Right ventricle myocardium inferior (tissue), 1 donor: ENCODE results near the gene GRIK3. TPM values are rescaled to one million over a fixed set of nuclear protein-coding genes. Genes with fewer than 3 reads are reported as not detected.
"Not testable (repeated sequence)": the region's sequence is repeated elsewhere in the genome, so short reads cannot be mapped to it uniquely, and the experiment has no call there.

Source experiments
- ATAC-seq: fragments of 200-7000 bp; cut with Tn5 transposase; one replicate; pipeline ENCODE4 v1.9.1; 2020; ENCODE audit warnings: mild to moderate bottlenecking, moderate library complexity
- DNase-seq: peaks from one replicate; pipeline ENCODE4 v3.0.0; 2021; ENCODE audit errors: missing footprints
- intact Hi-C: fragments of 100-400 bp; cut with DNase I; formaldehyde crosslinking; loops from one replicate; pipeline ENCODE4 v1.11.0; 2022
- total RNA-seq: library from RNA; stranded (reverse); fragmentation: NEBNext Ultra II Directional; extraction: Animal tissue kit (Norgen Biotek cat#: 25700); gene quantifications from one replicate; pipeline ENCODE4 v1.2.1, GENCODE V29; 2021
- donor health status: DM: no; HTN: yes; CAD: no; lungs with severe emphysema.

The GRIK3 gene
- total RNA-seq, 1 donor from 2014 or later: 0.65 TPM

DNA sequence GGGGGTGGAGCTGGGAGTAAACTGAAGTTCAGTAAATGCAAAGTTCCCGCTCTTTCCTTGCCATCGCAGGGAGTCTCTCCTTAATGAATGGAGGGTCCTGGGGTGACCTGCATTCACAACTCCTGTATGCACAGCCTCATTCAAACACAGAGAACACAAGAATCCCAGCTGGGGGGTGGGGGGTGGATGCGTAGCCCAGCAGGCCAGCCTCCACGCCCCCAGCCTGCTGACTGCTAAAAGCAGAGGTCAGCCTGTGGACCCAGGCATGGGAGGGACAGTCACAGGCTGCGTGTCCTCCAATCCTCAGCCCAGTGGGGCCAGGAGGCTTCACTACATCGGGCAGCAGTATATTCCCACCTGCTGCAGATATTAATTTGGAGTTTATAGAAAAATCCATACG lies 263.1 kb downstream of the GRIK3 start:
- intact Hi-C loops: no loop called here
- DNase-seq (no peak), ATAC-seq (no peak)

DNA sequence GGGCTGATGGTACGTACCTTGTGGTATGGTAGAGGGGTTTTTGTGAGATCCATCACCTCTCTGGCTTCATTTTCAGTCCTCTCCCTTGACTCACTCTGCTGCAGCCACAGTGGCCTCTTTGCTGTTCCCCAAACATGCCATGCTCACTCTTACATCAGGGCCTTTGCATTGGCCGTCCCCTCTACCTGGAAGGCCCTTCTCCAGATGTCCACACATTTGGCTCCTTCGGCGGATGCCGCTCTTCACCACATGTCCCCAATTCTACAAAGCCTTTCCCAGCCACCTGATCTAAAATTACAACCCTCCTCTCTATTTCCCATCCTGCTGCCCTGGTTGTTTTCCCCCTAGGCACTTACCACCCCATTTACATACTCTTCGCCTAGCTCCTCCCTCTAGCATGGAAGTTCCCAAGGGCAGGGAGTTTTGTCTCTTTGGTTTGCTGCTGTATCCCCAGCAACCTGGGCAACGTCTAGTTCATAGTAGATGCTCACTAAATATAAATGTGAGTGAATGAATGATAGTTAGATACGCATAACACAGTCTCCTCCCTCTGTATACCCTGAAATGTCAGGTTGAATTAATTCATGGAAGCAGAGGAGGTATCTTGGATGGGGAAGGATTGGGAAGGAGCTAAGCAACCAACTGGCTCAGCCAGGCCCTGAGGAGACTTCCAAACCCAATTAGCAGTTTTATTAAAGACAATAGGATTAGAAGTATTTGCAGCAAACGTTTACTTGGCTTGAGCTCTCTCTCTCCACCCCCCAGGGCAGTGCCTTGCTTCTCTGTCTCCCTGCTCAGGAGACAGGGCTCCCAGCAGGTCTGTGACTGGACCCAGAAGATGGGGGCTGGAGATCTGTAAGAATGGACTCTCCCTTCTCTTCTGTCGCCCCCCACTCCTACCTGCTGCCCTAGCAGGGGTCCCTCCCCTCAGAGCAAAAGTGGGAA lies 264.2 kb downstream of the GRIK3 start:
- ATAC-seq (no peak), DNase-seq (no peak)
- intact Hi-C loops: loop anchor here (5.0 kb wide), 1 partner anchor 142 kb away; no protein-coding TSS in a partner anchor

DNA sequence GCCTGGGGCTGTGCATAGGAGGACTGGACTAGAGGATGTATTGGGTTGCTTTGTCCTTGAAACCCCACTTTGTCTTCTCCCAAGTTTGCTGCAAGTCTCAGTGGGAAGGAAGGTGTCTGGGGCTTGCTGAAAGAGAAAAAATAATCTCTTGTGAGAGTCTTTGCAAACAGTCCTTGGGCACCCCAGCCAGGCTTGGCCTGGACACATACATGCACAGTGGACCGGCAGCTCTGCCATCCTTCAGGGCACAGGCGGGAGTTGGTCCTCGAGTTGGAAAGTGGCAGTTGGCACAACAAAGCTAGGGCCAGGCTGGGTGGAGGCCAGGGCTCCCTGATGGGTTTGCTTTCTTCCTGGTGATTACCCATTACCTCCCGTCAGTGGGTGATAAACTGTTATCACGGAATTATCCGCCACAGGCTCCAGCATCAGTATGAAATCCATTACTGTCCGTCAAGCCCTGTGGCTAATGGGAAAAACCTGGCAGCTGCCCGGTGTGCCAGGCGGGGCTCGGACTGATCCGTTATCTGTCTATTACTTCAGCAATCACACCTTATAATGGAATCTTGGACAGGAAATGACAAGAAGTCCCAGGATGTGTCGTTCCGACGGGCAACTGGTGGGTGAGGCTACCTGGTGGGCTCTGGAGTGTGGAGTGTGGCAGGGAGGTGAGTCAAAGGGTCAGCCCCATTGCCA lies 265.7 kb downstream of the GRIK3 start:
- intact Hi-C loops: loop anchor here (5.0 kb wide), 1 partner anchor 144 kb away; no protein-coding TSS in a partner anchor
- no peak for DNase-seq
- no peak for ATAC-seq

DNA sequence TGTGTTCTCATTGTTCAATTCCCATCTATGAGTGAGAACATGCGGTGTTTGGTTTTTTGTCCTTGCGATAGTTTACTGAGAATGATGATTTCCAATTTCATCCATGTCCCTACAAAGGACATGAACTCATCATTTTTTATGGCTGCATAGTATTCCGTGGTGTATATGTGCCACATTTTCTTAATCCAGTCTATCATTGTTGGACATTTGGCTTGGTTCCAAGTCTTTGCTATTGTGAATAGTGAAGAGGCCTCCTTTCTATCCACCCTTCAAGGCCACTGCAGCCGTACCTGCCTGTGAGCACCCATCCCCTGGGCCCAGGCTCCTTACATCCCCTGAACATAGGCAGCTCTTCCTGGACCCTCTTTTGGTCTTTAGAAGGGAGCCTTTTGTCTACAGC lies 266.9 kb downstream of the GRIK3 start:
- intact Hi-C loops: loop anchor here (5.0 kb wide), 1 partner anchor 145 kb away; no protein-coding TSS in a partner anchor
- not testable (repeated sequence) for ATAC-seq, DNase-seq

DNA sequence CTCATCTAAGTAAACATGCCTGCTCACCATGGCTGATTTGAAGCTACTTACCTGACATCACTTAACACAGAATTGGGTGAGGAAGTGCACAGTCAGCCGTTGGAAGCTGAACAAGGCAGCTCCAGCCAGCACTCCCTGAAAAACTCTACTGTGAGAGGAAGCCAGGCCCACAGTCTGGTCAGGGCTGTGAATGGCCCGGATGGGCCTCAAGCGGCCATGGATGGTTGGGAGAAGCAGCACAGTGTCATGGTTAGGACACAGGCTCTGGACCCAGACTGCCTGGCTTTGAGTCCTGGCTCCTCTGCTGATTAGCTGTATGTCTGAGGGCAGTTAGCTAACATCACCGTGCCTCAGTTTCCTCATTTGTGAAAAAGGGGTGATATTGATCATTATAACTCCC lies 267.8 kb downstream of the GRIK3 start:
- ATAC-seq (no peak), DNase-seq (no peak)
- intact Hi-C loops: loop anchor here (5.0 kb wide), 1 partner anchor 146 kb away; no protein-coding TSS in a partner anchor

DNA sequence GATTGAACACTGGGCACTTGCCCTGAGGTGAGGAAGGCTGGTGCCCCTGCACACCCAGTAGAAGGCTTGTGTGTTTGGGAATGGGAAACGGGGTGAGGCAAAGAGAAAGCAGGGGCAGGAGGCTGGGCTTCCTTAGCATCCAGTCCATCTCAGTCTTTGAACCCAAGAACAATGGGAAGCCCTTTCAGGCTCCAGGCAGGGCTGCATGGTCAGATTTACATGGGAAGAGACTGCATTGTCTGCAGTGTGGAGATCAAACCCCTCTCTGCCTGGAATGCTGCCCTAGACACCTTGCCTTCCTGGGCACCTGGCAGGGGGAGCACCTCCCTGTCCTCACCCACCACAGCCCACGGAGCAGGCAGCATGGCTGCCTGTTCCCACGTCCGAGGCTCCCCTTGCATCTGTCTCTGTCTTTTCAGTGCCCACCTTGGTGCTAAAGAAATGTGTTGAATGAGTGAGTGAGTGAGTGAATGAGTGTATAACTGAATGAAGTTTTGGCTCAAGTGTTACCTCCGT lies 268.5 kb downstream of the GRIK3 start:
- intact Hi-C loops: loop anchor here (5.0 kb wide), 1 partner anchor 146 kb away; no protein-coding TSS in a partner anchor
- DNase-seq (no peak), ATAC-seq (no peak)

DNA sequence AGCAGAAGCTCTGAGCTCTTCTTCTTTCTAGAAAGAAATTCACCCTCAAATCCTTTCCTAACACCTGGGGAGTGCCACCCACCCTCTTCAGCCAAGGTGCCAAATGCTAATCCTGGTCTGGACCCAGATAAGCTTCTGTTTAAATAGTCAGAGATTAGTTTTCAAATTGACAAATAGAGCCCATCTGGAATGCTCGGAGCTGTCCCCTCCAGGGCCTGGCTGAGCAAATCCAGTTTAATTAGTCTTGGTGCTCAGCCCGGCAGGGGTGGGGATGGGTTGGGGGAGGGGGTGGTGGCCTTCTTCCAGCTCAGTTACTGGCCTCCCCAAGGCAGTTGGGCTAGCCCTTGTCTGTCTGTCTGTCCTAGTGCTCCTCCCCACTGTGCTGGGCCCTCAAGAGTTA lies 269.5 kb downstream of the GRIK3 start:
- ATAC-seq (no peak), DNase-seq (no peak)
- intact Hi-C loops: loop anchor here (5.0 kb wide), 1 partner anchor 148 kb away; no protein-coding TSS in a partner anchor

DNA sequence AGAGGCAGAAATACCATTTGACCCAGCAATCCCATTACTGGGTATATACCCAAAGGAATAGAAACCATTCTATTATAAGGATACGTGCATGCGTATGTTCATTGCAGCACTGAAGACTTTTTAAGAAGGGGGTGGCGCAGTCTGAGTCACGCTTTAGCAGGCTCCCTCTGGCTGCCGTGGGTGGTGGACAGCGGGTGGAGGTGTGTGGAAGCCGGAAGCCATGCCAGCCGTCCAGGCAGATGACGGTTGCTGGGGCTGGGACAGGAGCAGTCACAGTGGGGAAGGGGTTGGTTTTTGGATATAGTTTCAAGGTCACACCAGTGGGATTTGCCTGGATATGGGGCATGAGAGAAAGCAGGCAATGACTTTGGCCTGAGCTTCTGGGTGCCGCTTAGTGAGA lies 270.5 kb downstream of the GRIK3 start:
- intact Hi-C loops: no loop called here
- ATAC-seq (no peak), DNase-seq (no peak)

DNA sequence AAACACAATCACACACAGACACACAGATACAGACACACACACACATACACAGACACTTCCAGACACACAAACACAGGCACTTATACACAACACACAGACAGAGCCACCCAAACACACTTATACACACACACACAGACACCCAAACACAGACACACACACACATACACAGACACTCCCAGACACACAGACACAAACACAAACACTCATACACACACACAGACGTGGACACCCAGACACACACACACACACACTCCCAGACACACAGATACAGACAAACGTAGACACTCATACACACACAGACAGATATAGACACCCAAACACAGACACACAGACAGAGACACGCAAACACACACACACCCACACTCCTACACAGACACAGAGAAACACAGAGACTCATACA lies 272.1 kb downstream of the GRIK3 start:
- no peak for DNase-seq
- intact Hi-C loops: no loop called here
- ATAC-seq: no peak

DNA sequence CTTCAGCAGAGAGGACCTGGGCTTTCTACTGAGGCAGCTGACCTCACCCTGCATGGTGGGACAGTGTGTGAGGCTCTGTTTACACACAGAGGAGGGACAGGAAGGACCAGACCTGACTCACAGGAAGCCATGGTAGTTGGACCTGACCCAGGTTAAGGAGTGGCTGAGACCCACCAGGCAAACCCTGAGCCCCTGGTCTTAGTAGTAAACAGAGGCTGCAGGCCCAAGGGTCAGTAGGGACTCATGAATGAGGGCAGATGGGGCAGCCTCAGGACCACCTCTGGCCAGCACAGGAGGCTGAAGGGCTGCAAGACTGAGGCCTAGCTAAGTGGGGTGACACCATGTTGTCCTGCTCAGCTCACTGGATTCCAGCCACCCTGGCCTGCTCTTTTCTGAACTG lies 273.2 kb downstream of the GRIK3 start:
- ATAC-seq (no peak), DNase-seq (no peak)
- intact Hi-C loops: no loop called here

DNA sequence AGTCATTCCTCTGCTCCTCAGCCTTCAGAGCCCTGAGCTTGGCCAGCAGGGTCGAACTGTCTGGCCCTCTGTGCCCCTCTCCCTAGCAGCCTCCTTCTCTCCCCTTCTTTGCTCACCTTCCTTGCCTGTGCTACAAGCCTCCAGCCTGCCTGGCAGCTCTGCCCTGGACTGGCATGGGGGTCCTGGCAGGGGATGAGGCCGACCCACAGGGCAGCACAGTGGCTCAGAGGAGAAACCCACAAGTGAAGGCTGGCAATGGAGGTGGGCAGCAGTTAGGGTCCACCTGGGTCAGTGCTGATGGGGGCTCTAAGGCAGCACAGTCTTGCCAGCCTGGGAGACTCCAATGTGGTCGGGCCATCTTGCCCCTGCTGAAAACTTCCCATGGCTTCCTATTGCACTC lies 274.2 kb downstream of the GRIK3 start:
- no peak for DNase-seq

DNA sequence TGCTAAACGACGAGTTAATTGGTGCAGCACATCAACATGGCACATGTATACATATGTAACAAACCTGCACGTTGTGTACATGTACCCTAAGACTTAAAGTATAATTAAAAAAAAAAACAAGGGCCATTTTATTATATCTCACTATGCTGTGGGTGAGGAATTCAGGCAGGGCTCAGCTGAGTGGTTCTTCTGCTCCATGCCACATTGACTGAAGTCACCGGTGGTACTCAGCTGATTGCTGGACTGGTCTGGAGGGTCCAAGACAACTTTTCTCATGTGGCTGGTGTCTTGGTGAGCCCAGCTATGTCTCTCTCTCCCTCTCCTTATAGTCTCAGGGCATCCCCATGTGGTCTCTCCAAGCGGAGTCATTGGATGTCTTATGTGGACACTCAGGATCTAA lies 275.0 kb downstream of the GRIK3 start:
- intact Hi-C loops: no loop called here
- ATAC-seq: no peak
- no peak for DNase-seq

More for the DNA sequence above, 274.2 kb downstream of the GRIK3 start:
- no peak for ATAC-seq
- intact Hi-C loops: no loop called here

DNA sequence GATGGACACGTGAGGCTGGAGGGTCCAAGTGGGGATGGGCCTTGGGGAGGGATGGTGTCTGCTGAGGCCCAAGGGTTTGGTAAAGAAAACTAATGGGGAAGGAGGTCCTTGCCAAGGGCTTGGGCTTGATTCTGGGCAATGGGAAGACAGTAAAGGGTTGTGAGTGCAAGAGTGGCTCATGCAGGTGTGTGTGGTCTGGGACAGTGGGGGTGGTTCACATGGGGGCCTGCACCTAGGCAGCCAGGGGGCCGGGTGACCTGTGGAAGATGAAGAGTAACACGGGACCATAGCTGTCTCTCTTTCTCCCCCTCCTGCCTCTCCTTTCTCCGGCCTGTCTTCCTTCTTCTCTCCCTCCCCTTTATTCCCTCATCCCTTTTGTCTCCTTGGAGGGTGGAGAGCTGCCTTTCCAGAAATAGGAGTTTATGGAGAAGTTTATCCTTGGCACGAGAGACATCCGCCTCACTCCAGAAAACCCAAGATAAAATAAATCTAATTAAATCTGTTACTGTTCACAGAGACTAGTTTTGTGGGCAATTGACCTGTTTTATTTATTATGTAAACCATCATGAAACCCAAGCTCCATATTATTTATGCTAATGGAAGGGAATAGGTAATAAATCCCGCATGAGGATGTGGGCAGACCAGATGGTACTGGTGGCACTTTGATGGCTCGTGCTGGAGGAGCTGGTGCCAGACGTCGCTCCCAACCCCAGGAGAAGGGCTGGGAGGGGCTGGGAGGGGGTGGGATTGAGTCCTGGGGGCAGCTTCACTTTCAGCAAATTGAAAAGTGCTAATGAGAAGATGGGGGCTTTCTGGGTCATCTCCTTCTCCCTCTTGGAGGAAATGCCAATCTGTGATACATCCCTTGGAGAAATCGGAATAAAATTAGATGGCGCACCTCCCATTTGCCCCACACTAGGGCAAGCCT lies 278.7 kb downstream of the GRIK3 start:
- intact Hi-C loops: no loop called here
- no peak for DNase-seq
- ATAC-seq: no peak

DNA sequence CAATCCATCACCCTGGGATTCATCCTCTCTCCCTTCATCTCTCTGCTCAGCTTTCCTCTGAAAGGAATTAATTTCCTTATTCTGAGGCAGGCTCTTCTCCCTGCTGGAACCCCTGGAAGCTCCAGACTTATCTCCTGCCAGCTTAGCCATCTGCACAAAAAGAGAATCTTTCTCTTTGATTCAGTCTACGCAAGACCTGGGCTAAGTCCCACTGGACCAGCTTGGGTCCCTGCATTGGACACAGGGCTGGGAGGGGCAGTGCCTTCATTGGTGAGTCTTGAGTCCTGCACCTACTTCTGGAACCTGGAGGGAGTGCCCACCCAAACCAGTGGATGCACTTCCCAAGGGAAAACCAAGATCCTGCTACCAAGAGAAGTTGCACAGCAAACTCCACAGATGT lies 279.9 kb downstream of the GRIK3 start:
- ATAC-seq: no peak
- intact Hi-C loops: no loop called here

DNA sequence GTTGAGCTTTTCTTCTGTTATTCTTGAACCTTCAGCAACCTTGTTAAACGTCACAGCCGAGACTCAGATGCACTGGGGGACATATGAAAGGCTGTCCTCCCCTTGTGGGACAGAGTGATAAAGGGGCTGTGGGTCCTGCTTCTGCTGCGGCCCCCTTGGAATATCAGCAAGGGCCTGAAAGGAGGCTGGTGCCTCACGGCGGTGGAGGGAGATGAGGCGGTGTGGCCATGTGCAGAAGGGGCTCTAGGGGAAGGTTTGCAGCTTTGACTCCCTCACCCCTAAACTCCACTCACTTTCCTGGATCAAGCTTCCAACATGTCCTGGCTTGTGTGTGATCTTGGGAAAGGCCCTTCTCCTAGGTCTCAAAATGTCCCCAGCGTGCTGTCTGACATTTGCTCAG lies 280.9 kb downstream of the GRIK3 start:
- intact Hi-C loops: no loop called here
- ATAC-seq: no peak
- DNase-seq: no peak

More for the DNA sequence above, 279.9 kb downstream of the GRIK3 start:
- no peak for DNase-seq

DNA sequence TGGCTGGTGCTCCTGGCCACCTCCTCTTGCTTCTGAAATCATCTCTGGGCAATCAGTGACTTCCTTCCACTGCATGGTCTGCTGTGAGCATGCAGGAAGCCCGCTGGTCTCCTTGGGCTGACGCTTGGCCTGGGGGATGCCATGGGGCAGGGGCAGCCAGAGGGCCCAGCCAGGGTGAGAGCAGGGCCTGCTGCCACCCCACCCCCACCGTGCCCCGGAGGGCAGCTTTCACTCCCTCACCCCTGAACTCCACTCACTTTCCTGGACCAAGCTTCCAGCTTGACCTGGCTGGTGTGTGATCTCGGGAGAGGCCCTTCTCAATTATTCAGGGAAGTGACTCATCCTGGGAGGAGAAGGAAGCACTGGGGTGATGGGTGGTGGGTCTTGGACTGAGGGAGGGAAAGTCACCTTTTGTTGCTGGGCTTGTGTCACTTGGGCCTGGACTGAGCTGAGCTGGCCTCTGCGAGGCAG lies 281.4 kb downstream of the GRIK3 start:
- no peak for DNase-seq
- intact Hi-C loops: no loop called here
- ATAC-seq: no peak

DNA sequence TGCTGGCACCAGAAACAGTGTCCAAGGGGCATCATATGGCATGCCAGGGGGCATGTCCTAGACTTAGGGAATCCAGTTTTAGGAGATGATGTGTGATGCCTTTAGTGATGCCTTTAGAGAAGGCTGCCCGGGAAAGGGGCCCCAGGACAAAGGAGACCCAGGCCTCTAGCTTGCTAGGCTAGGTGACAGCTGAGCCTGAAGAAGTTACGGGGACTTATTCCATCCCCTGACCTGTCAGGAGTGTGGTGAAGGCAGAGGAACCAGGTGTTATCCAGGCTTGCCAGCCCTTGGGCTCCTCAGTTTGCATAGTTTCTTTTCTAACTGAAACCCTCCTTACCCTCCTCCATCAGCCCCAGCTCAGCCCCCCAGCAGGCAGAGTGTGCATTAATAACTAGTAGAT lies 281.9 kb downstream of the GRIK3 start:
- intact Hi-C loops: no loop called here
- ATAC-seq: no peak
- DNase-seq: no peak

DNA sequence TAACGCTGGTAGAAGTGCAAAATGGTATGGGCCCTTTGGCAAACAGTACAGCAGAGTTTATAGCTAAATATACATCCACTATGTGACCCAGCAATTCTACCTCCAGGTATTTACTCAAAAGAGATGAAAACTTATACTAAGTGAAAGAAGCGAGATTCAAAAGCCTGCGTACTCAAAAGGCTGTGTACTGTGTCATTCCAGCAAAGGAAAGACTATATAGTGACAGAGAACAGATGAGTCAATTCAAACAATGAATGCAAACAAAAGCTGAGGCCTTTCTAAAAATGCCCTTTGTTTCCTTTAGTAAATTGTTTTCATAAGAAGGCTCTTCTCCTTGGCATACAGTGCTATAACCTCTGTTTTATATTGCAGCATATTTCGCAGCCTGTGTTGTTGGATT lies 282.8 kb downstream of the GRIK3 start:
- ATAC-seq (no peak), DNase-seq (no peak)
- intact Hi-C loops: no loop called here
